Stimulated activated CD4-positive, alpha-beta T cell treated with anti-CD3 and anti-CD28 coated beads, TNF-alpha, amount 100 ng/mL, for 24 hours (primary cell): ENCODE measurements around the gene HAUS8.
"Not testable (repeated sequence)": the region's sequence is repeated elsewhere in the genome, so short reads cannot be mapped to it uniquely, and the experiment has no call there.

Experiments
- DNase-seq, 3 experiments: peaks; one replicate each; pipeline ENCODE4 v3.0.0-alpha.2; 2020; ENCODE audit warnings: low read depth in 3 of 3

HAUS8 gene

DNA sequence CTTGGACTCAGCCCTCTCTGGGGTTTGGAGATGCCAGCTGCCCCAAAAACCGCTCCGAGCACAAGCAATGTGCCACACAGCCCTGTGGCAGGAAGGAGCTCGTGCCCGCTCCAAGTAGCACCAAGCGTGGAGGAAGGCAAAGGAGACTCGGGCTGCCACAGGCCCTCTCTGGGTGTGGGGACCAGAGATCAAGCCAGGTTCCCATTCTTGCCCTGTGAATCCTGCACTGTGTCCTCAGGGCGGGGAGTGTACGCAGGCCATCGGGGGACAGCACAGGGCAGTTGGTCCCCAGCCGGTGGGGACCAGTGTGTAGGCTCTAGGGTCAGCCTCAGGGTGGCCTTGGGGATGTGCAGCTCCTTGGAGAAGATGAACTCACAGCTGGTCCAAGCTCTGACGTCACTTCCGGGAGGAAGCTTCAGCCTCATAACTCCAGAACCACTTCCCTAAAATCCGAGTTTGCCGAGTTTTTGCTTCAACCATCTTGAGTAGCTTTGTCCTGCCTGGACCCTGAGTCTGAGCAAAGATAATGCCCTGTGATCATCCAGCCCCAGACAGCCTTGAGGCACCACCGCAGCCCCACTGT lies 39.3 kb downstream of the HAUS8 start:
- DNase-seq = no peak

DNA sequence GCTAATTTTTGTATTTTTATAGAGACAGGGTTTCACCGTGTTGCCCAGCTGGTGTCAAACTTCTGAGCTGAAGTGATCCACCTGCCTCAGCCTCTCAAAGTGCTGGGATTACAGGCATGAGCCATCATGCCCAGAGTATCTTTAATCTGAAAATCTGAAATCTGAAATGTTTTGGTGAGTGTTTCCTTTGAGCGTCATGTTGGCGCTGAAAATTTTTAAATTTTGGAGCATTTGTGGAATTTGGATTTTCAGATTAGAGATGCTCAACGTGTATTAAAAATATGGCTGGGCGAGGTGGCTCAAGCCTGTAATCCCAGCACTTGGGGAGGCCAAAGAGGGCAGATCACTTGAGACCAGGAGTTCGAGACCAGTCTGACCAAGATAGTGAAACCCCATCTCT lies 43.5 kb downstream of the HAUS8 start:
- DNase-seq = no peak

DNA sequence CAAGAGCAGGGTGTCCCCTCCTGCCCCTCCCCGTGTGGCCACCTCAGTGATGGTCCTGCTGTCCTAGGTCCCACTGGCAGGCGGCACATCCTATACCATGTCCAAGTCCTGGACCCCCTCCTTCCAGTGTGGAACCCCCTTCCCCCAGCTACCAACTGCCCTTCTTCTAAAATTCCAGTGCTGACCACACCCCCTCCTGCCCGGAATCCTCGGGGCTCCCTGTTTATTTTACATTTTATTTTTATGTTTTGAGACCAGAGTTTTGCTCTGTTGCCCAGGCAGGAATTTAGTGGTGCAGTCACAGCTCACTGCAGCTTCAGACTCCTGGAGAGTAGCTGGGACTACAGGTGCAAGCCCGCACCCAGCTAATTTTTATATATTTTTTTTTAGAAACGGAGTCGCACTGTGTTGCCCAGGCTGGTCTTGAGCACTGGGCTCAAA lies 47.7 kb downstream of the HAUS8 start:
- DNase-seq = no peak

DNA sequence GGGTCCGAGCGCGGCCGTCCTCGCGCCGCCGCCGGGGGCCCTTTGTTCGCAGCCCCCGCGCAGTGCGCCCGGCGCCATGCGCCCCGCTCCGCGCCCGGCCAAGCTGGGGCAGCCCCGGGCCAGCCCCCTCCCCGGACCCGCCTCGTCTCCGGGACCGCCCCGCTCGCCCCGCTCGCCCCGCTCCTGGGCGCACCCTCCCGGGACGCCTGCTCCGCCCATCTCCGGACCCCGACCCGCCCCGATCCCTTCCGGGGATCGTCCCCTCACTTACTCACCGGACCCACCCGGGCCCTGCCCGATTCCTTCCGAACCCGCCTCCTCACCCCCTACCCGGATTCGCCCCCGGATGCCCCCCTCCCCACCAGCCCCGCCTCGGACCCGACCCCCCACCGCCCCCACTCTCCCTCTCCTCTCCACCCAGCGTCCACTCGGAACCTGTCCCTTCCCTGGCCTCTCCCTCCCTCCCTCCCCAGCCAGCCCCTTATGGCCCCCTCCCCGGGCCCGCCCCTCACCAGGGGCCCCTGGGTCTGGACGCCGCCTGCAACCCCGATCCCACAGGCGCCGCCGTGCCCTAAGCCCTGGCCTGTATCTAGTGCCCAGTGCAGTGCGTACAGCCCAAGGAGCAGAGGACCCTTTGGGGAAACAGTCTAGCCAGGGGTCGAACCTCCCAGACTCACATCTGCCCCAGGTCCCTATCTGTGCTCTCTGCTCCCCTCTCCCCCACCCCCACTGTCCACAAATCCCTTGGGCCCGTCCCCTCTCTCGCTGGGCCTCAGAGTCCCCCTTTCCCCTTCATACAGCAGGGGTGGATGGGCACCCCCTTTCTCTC lies 48.3 kb downstream of the HAUS8 start, which contains the start of gene CPAMD8:
Gene CPAMD8 (minus strand): TSS at position 105 of the 829 bp plus-strand sequence. CDS start 168 bp downstream, outside the sequence.
- DNase-seq = no peak

DNA sequence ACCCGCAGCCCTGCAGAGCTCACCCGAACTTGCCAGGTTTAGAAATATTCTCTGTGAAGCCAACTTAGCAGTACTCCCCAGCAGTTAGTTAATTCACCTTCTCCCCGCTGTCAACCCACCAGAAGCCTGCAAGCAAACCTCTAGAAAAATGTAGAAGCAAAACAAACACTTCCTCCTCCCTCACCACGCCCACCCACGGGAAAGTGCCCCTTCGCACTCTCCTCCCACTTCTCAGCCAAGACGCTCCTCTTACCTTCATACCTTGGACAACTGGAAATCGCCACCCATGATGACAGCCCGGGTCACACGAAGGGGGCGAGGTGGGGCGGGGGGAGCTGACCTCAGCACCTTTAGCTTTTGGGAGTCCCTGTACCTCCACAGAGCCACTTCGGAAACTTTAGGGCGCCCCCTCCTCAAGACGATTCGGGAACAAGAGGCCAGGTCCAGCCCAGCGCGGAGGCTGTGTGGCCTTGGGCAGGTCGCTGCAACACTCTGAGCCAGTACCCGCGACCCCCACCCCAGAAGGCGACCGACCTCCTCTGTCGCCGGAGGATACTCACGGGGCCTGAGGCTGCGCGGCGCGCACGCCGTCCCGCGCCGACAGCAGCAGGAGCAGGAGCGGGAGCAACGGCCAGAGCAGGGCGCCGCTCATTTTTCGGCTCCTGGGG lies 49.1 kb downstream of the HAUS8 start:
- peak in 1 of 3 experiments; percentile 9 for DNase-seq

DNA sequence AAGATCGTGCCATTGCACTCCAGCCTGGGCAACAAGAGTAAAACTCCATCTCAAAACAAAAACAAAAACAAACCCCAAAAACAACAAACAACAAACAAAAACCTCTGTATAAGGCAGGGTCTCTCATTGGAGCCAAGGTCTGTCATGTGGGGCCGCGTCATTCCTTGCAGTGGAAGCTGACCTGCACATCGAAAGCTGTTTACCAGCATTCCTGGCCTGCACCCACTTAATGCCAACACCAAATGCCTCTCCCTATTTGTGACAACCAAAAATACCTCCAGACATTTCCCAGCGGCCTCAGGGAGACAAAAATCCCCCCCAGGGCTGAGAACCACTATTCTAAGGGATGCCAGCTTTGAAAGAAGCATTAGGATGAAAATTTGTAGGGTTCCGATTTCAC lies 49.9 kb downstream of the HAUS8 start:
- DNase-seq = no peak

DNA sequence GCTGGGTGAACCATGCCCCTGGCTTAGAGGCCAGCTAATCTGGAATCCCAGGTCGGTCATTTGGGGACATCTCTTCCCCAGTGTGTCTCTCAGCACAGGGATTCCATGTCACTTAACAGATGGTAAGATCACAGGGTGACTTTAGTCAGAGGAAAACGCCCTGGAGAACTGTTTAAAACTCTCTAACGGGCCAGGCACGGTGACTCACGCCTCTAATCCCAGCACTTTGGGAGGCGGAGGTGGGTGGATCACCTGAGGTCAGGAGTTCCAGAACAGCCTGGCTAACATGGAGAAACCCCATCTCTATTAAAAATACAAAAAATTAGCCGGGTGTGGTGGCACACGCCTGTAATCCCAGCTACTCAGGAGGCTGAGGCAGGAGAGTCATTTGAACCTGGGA lies 50.3 kb downstream of the HAUS8 start:
- not testable (repeated sequence) for DNase-seq

DNA sequence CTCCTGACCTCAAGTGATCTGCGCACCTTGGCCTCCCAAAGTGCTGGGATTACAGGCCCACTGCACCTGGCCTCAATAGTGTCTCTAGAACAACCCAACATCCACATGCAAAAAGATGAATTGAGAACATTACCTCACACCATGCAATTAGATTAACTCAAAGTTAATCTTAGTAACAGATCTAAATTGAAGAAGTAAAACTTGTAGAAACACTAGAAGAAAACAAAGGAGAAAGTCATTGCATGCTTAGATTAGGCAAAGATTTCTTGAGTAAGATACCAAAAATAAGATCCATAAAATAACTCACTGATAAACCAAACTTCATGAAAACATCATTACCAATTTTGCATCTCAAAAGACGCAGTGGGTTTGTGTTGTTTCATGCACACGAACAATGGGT lies 51.4 kb downstream of the HAUS8 start:
- DNase-seq = no peak

DNA sequence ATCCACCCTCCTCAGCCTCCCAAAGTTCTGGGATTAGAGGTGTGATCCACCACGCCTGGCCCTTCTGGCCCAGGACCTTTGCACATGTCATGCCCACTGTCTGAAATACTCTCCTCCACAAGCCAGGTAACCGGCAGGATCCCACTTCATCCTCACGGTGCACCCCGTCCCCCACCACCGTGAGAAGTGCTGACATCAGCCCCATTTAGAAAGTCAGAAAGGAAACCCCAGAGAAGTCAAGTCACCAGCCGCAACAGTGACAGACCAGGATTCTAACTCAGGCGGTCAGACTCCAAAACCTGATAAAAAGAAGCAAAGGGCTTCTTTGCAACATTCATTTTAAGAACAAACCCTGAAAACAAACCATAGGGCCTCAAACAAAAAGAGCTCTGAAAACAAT lies 52.5 kb downstream of the HAUS8 start:
- DNase-seq = no peak

DNA sequence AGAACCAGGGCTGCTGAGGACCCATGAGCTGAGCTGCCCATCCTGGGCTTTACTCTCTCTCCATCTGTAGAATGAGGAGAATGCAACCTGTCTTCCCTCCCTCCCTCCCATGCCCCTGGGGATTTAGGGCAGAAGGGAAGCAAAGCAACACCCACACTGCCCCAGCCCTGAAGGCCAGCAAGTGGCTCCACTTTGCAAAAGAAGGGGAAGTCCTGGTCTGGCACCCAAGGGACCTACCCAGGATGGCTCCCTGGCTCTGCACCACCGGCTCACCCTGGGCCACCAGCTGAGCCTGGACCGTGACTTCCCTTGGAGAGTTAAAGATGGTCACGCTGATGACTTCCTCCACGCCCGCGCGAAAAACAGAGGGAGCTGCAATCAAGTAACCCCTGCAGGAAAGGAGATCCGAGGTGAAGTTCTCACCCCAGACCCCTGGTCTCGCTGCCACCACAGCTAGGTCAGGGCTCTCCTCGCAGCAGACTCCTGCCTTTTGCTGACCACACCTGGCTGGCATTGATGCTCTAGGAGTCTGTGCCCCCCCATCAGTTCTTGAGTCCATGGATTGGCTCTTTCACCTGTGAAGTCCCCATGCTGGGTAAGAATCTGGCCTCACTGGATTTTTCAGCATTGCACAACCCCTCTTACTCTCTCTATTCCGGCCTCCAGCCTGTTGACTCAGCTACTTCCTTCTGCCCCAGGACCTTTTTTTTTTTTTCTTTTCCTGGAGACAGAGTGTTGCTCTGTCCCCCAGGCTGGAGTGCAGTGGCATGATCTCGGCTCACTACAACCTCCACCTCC lies 53.3 kb downstream of the HAUS8 start:
- DNase-seq = no peak

DNA sequence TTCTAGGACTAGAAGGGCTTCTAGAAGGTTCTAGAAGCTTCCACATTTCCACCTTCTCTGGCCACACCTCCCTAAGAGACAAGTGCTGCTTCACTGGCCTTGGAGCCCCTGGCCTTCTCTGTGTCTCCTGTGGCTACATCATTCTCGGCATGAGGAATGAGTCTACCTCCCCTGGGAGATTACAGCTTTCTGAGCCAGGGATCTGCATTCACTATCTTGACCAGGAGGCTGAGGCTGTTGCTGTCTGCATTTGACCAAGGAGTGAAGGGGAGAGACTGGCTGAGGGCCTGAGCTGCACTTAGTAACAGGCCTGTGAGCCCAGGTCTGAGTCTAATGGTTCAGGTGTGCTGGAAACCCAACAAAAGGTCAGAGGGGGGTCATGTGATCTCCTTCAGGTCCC lies 53.9 kb downstream of the HAUS8 start:
- no peak for DNase-seq

DNA sequence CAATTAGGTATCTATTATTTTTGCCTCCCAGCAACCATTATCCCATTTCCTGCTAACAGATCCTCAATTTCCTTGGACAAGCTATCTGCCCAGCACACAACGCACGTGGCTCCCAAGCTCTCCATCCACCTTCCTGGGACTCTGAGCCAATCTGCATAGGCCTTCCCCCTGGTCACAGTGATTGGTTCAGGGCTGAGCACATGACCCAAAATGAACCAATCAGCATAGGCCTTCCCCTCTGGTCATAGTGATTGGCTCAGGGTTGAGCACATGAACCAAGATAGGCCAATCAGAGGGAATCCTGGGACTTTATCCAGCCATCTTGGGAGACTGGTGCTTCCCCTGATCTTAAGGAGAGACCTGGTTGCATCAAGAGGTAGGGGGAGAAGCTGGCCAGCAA lies 54.4 kb downstream of the HAUS8 start:
- no peak for DNase-seq

DNA sequence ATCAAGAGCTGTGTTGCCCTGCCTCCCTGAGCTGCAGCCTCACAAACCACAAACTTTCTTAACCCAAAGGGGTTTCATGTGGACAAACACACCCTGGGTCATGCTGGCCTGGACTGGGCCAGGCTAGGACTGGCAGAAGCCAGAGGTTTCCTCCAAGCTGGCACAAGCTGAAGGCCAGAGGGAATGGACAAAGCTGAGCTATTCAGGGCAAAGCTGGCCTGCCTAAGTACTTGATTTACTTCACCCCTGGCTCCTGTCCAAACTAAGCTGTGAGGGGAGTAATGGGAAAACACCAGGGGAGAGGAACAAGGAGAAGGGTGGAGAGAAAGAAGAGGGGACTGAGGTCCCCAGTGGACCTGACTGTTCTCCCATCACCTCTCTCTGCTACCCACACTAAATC lies 54.9 kb downstream of the HAUS8 start:
- DNase-seq = no peak

DNA sequence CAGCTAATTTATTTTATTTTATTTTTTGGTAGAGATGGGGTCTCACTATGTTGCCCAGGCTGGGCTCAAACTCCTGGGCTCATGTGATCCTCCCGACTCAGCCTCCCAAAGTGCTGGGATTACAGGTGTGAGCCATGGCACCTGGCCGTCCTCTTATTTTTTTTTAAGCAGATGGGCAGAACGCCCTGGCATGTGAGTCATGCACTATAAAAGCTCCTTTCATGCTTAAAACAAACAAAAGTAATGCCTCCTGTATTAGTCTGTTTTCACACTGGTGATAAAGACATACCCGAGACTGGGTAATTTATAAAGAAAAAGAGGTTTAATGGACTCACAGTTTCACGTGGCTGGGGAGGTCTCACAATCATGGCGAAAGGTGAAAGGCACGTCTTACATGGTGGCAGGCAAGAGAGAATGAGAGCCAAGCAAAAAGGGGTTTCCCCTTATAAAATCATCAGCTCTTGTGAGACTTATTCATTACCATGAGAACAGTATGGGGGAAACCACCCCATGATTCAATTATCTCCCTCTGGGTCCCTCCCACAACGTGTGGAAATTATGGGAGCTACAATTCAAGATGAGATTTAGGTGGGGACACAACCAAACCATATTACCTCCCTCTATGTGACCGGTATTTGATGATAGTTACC lies 60.9 kb downstream of the HAUS8 start:
- DNase-seq = not testable (repeated sequence)

DNA sequence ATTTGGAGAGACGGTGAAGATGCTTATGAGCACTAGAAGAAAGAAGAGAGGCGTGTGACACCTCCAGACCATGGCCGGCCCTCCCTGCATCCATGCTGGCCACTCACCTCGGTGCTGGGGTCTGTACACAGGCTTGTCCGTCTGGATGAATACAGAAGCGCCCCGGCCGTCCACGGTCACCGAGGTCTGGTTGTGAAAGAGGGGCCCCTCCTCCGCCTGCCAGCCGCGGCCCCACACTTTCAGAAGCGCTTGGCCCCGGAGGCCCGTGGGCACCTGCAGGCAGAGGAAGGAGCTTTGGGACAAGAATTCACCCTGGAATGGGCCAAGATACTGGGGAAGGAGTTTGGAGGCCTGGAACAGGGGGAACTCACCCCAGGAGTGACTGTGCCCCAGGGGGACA lies 63.8 kb downstream of the HAUS8 start:
- no peak for DNase-seq

DNA sequence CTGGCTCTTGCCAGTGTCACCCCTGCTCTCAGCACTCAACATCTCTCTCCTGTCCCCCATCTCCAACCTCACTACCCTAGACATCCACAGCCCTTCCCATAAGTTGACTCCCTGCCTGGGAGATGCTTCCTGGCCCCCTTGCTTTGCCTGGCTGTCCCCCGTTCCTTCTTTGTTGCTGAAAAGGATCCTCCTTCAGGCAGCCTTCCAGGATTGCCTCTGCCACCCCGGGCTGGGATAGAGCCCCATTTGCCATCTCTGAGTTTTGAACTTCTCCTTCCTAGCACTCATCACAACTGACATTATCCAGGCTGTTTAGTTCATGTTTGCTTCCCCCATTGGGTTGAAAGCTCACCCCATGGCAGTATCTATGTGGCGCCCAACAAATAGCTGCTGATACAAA lies 68.7 kb downstream of the HAUS8 start:
- no peak for DNase-seq

DNA sequence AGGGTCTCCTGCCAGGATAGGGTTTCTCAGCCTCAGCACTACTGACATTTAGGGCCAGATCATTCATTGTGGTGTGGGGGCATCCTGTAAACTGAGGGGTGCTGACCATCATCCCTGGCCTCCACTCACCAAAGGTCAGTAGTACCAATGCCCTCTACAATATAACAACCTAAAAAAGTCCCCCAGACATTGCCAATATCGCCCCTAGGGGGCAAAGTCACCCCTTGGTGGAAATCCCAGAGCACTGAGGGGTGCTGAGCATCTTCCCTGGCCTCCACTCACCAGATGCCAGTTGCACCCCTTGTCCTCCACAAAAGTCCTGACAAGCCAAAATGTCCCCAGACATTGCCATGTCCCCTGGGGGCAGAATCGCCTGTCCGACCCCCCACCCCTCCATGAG lies 70.3 kb downstream of the HAUS8 start:
- no peak for DNase-seq

DNA sequence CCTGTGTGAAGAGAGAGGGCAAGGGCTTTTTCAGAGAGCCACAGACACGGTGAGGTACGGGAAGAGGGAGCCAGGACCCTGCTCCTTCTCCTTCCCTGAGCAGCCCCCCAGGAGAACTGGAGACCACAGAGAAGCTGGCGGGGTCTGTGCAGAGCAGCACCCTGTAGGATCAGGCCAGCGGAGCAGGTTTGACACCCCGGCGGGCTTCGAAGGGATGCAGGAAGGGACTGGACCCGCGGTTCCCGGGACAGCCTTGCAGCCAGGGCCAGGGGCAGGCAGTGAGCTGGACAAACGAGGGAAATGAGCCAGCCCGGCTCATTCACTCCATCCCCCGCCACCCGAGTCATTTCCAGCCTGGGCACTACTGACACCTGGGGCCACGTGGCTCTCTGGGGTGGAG lies 70.9 kb downstream of the HAUS8 start:
- no peak for DNase-seq

DNA sequence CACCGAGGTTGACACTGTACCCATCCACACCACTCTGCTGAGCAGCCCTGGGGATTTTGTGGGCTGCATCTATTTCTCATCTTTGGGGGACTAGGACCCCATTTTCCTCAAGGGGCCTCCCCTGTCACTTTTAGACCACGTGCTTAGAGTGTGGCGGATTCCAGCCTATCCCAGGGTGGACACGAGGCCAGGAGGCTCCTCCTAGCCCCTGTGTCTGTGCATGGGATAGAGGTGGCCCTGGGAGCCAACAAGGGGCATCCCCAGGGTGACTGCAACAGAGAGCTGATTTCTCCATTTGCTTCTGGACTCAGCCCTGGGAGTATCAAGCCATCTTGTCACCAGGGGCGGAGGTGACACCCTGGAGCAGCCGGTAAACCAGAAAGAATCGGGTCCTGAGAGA lies 72.8 kb downstream of the HAUS8 start:
- no peak for DNase-seq

DNA sequence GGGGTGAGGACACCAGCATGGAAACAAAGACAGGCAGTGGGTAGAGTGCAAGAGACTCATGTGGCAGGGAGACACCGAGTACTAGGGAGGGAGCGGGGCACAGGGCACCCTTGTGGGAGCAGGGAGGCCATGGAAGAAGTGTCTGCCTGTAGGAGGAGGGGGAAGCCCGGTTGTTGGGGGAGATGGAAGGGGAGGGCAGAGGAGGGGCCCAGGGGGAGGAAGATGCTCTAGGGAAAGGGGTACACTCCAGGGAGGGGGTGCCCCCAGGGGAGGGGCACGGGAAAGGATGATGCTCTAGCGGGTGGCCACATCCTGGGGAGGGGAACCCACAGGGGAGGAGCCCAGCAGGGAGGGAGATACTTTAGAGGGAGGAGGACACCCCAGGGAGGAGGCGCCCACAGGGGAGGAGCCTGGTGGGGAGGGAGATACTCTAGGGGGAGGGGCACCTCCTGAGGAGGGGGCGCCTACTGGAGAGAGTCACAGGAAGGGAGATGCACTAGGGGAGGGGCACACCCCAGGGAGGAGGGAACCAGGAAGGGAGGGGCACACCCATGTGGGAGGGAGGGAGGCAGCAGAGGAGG lies 73.6 kb downstream of the HAUS8 start:
- DNase-seq = peak; percentile 10 to 58 (median 17)
